ENCODE data around the gene DHRS3.

The DHRS3 gene

GRCh38 chr1:12615159-12615864, 2.7 kb downstream of the DHRS3 start:
- Histone ChIP-seq H2AFZ (ENCODE audit: low read depth, low read length, severe bottlenecking) (no peak overlapping the region), H3K27ac (ENCODE audit: low read depth, low read length) (no peak overlapping the region), H3K79me2 (ENCODE audit: insufficient read depth, low read length) (no peaks in the 10 kb centered on the region), H3K27me3 (ENCODE audit: low read length) (no peaks in the 10 kb centered on the region), H3K4me2 (ENCODE audit: low read depth, low read length, poor library complexity, severe bottlenecking) (no peak overlapping the region), H3K9me2 (replicated peaks; ENCODE audit: insufficient read depth, low read length) (no peaks in the 10 kb centered on the region), H4K20me1 (ENCODE audit: low read depth, low read length) (no peaks in the 10 kb centered on the region), H3K36me3 (ENCODE audit: low read length) (no peaks in the 10 kb centered on the region), H3K9ac (ENCODE audit: low read length) (no peak overlapping the region), H3K4me3 (ENCODE audit: insufficient read depth, low read length, poor library complexity, severe bottlenecking) (no peak overlapping the region), H3F3A (ENCODE audit: insufficient read depth) (no peaks in the 10 kb centered on the region), H3K9me3 (ENCODE audit: insufficient read depth, low read length) (no peaks in the 10 kb centered on the region)
- no peak for TF ChIP-seq EZH2phosphoT487 (conservative IDR thresholded peaks at IDR 0.05; ENCODE audit: low read length)
- no peak for TF ChIP-seq CTCF (IDR thresholded peaks at IDR 0.05; ENCODE audit: insufficient read depth, low read length, poor library complexity, severe bottlenecking)

GRCh38 chr1:12614402-12615158, 3.4 kb downstream of the DHRS3 start:
- Histone ChIP-seq H2AFZ (ENCODE audit: low read depth, low read length, severe bottlenecking) (no peak overlapping the region), H3K79me2 (ENCODE audit: insufficient read depth, low read length) (no peaks in the 10 kb centered on the region), H3K9me2 (replicated peaks; ENCODE audit: insufficient read depth, low read length) (no peaks in the 10 kb centered on the region), H4K20me1 (ENCODE audit: low read depth, low read length) (no peaks in the 10 kb centered on the region), H3K27ac (ENCODE audit: low read depth, low read length) (no peak overlapping the region), H3K4me3 (ENCODE audit: insufficient read depth, low read length, poor library complexity, severe bottlenecking) (no peak overlapping the region), H3K9me3 (ENCODE audit: insufficient read depth, low read length) (no peaks in the 10 kb centered on the region), H3K36me3 (ENCODE audit: low read length) (no peaks in the 10 kb centered on the region), H3F3A (ENCODE audit: insufficient read depth) (no peaks in the 10 kb centered on the region), H3K27me3 (ENCODE audit: low read length) (no peaks in the 10 kb centered on the region), H3K4me2 (ENCODE audit: low read depth, low read length, poor library complexity, severe bottlenecking) (no peak overlapping the region), H3K9ac (ENCODE audit: low read length) (no peak overlapping the region)
- no peak for TF ChIP-seq CTCF (IDR thresholded peaks at IDR 0.05; ENCODE audit: insufficient read depth, low read length, poor library complexity, severe bottlenecking)
- no peak for TF ChIP-seq EZH2phosphoT487 (conservative IDR thresholded peaks at IDR 0.05; ENCODE audit: low read length)

GRCh38 chr1:12613180-12613579, 4.8 kb downstream of the DHRS3 start:
- no peaks in the 10 kb centered on the region for H3K27me3 ChIP-seq (ENCODE audit: low read length)
- no peak overlapping the region for H3K4me3 ChIP-seq (ENCODE audit: insufficient read depth, low read length, poor library complexity, severe bottlenecking)
- no peaks in the 10 kb centered on the region for H4K20me1 ChIP-seq (ENCODE audit: low read depth, low read length)
- H3F3A ChIP-seq (ENCODE audit: insufficient read depth): no peaks in the 10 kb centered on the region
- no peak overlapping the region for H3K9ac ChIP-seq (ENCODE audit: low read length)
- H3K27ac ChIP-seq (ENCODE audit: low read depth, low read length): no peak overlapping the region
- TF ChIP-seq CTCF (IDR thresholded peaks at IDR 0.05; ENCODE audit: insufficient read depth, low read length, poor library complexity, severe bottlenecking): no peak
- TF ChIP-seq EZH2phosphoT487 (conservative IDR thresholded peaks at IDR 0.05; ENCODE audit: low read length): no peak
- H3K79me2 ChIP-seq (ENCODE audit: insufficient read depth, low read length): no peaks in the 10 kb centered on the region
- no peaks in the 10 kb centered on the region for H3K36me3 ChIP-seq (ENCODE audit: low read length)
- no peaks in the 10 kb centered on the region for H3K9me2 ChIP-seq (replicated peaks; ENCODE audit: insufficient read depth, low read length)
- no peak overlapping the region for H2AFZ ChIP-seq (ENCODE audit: low read depth, low read length, severe bottlenecking)
- no peaks in the 10 kb centered on the region for H3K9me3 ChIP-seq (ENCODE audit: insufficient read depth, low read length)
- no peak overlapping the region for H3K4me2 ChIP-seq (ENCODE audit: low read depth, low read length, poor library complexity, severe bottlenecking)
